HUDEP-2 (cell line): Measurements from ENCODE around the gene ST6GAL1.
"Not testable (repeated sequence)": the region's sequence is repeated elsewhere in the genome, so short reads cannot be mapped to it uniquely, and the experiment has no call there.

Source experiments
- DNase-seq, 76 experiments: peaks; one replicate each; lab custom pipeline; 2025; ENCODE audit not compliant: unreplicated experiment in 76 of 76; lab: John Stamatoyannopoulos, UW

Gene ST6GAL1

DNA sequence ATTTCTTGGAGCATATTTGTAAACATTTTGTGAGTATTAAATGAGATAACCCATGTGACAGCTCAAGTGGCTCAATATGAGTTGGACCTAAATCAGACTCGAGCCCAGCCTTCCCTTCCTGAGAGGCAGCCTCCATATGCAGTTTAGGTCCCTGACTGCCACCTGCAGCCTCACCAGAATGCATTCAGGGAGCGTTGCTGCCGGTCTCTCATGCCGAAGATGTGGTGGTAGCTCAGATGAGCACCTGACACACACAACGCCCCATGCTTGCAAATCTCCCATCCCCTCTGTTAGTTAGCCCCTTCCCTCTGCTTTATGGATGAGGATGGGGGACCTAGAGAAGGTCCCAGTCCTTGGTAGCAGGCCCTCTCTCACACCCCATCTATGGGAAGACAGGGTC lies 9.2 kb downstream of the ST6GAL1 start:
- no peak for DNase-seq

DNA sequence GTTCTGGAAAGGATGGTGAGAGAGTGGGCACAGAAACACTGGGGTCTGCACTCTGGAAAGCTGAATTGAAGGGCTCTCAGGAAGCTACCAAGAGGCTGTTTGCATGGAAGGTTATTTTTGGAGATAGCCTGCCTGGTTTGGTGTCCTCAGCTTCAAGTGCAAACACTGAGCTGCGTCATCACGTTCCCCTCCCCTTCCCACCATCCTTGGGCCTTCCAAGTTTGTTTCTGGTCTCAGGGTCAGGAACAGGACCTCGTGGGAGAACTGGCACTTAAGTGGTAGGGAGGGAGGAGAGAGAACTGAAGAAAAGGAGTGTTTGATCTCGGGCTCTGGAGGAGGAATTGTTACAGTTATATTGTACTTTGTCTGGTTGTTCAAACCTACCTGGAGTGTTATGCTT lies 10.6 kb downstream of the ST6GAL1 start:
- no peak for DNase-seq

DNA sequence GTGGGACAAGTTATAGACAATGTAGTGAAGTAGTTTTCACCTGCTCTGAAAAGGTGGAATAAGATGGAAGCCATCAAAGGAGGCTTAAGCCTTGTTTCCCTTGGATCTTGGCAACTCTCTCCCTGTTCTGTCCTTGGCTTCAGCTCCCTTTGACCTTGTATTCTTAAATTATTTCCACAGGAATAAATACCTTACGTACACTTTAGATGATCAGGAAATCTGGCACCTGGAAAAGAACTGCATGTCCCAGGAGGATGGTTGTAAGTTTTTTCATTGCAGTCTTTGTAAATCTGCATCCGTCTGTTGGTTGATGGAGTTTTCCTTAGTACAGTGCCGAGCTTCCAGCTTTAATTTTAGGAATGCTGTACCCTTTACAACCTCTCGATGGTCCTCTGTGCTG lies 11.8 kb downstream of the ST6GAL1 start:
- no peak for DNase-seq

DNA sequence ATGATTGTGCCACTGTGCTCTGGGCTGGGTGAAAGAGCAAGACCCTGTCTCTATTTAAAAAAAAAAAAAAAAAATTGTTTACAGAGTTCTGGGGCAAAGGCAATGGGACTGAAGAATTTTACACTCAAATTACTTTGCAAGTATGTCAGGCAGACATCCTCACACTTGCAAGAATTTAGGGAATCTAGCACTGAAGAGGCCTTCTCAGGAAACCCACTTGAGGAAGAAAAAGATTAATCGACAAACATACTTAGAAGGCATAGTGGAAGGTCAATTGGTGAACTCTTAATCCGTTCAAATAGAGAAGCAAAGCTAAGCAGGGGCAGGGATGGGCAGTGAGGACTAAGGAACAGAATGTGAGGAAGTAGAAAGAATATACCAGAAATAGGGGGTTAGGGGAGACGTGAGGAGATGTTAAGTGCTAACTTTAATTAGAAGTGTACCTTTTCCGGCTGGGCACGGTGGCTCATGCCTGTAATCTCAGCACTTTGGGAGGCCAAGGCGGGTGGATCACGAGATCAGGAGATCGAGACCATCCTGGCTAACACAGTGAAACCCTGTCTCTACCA lies 15.0 kb downstream of the ST6GAL1 start:
- no peak for DNase-seq

DNA sequence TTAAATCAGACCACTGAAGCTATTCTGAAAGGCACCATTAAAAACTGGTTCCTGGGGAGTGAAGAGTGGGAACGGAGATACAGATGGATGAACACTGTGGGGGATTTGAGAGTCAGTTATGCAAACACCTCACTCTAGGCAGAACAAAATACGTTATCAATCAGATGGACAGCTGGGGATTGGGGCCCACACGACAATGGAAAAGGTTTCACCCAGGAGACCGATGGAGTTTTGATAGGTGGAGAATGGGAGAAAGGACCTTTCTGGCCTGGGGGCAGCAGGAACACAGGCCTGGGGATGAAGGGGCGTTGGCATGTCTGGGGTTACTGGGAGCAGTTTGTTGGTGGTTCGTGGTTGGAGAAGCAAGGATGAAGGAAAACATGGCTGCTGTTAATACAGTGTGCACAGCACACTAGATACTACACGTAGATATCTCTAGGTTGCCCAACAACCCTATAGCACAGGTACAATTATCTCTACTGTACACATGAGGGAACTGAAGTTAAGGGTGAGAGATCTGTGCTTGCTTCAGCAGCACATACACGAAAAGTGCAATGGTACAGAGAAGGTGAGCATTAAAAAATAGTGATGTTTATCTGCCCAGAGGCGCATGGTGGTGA lies 16.5 kb downstream of the ST6GAL1 start:
- DNase-seq: no peak

DNA sequence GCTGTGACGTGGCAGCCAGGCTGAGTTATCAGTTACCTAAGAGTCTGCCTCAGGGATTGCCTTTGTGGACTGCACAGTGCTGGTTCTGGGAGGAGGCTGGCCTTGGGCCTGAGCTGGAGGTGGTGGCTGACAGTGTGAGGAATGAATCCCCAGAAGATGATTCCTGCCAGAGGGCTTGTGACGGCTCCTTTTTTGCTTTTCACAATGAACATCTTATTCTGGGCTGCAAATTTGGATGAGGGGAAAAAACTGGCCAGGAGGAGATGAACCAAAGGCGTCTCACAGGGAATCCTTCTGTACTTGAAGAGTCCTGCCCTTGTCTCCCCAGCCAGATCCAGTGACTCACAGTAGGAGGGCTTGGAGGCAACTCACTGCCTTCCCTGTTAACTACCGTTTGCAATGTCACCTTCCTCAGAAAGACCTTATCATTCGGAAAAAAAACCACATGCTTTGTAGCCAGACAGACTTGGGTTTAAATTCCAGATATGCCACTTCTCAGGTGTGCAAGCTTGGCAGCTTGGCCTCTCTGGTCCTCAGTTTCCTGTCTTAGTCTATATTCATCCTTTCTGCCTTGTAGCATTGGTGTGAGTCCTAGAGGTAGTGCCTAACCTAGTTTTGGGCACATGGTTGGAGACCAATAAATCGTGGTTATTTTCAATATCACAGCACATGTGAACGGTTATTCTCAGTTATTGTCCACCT lies 19.1 kb downstream of the ST6GAL1 start:
- peak in 25 of 76 experiments; percentile 3 to 60 (median 8) for DNase-seq

DNA sequence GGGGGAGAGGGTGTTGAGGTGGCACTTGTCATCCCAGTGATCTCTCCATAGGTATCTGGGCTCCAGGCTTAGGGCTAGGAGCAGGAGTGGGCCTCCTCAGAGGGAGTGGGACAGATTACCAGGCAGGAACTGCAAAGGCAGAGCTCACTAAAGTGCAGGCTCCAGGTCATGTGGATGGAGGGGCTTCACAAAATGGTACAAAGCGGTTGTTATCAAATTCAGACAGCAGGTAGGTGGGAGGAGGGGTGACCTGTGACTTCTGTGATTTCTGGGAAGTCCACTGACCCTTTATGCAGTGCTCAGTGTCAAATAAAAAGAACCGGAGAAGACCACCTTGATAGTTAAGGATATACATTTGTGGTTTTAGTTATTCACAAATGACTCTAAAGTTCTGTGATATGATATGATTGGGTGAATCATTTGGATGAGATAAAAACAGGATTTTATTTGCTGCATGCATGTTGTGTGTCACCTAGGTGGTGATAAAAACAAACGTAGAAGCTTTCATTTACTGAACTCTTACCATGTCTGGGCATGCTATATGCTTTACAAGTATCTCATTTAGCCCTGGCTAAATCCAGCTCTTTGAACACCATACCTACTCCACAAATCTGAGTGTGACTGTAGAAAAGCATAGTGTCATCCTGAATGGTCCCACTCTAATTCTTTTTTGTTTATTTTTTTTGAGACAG lies 20.2 kb downstream of the ST6GAL1 start:
- DNase-seq: no peak

DNA sequence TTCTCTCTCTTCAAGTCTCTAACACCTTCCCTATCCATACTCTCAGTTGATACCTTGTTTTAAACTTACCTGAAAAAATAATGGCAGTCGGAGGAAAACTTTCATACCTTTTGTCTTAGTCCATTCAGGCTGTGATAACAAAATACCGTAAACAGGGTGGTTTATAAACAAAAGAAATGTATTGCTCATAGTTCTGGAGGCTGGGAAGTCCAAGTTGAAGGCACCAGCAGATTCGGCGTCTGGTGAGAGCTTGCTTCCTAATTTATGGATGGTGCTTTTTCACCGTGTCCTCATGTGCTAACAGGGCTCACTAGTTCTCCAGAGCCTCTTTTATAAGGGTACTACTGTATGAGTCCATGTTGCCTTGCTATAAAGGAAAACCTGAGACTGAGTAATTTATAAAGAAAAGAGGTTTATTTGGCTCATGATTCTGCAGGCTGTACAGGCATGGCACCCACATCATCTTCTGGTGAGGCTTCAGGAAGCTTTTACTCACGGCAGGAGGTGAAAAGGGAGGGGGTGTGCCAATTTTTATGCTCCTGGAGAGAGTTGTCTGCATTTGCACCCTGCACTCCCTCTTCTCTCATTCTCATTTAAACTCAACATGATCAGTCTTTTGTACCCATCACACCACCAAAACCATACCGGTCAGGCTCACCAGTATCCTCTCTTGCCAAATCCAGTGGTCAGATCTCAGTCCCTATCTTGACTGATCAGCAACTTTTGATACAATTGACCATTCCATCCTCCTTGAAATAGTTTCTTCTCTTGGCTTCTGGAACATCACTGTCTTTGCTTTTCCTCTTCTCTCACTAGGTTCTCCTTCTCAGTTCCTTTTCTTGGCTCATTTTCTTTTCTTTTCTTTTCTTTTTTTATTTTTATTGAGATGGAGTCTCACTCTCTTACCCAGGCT lies 21.6 kb downstream of the ST6GAL1 start:
- no peak for DNase-seq

DNA sequence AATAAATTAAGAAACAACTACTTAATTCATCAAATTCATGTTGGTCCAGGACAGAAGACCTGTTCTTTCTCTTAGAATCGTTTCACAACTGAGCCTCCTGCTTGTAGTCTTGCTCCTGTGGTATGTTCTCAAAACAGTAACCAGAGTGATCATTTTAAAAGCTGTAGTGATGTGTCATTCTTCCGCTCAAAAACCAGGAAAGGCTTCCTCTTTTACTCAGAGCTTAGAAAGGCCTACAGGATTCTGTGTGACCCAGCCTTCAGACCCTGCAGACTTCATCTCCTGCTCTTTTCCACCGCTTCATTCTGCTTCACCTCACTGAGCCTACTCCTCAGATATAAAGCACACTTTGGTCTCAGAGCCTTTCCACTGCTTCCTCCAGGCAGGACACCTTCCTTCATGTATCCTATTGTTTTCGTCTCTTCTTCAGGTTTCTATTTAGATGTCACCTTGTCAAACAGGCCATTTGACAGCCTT lies 22.7 kb downstream of the ST6GAL1 start:
- DNase-seq: no peak

DNA sequence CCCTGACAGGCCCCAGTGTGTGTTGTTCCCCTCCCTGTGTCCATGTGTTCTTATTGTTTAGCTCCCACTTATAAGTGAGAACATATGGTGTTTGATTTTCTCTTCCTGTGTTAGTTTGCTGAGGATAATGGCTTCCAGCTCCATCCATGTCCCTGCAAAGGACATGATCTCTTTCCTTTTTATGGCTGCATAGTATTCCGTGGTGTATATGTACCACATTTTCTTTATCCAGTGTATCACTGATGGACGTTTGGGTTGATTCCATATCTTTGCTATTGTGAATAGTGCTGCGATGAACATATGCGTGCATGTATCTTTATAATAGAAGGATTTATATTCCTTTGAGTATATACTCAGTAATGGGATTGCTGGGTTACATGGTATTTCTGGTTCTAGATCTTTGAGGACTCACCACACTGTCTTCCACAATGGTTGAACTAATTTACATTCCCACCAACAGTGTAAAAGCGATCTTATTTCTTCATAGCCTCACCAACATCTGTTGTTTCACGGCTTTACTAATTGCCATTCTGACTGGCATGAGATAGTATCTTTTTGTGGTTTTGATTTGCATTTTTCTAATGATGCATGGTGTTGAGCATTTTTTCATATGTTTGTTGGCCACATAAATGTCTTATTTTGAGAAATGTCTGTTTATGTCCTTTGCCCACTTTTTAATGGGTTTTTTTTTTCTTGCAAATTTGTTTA lies 23.8 kb downstream of the ST6GAL1 start:
- not testable (repeated sequence) for DNase-seq

DNA sequence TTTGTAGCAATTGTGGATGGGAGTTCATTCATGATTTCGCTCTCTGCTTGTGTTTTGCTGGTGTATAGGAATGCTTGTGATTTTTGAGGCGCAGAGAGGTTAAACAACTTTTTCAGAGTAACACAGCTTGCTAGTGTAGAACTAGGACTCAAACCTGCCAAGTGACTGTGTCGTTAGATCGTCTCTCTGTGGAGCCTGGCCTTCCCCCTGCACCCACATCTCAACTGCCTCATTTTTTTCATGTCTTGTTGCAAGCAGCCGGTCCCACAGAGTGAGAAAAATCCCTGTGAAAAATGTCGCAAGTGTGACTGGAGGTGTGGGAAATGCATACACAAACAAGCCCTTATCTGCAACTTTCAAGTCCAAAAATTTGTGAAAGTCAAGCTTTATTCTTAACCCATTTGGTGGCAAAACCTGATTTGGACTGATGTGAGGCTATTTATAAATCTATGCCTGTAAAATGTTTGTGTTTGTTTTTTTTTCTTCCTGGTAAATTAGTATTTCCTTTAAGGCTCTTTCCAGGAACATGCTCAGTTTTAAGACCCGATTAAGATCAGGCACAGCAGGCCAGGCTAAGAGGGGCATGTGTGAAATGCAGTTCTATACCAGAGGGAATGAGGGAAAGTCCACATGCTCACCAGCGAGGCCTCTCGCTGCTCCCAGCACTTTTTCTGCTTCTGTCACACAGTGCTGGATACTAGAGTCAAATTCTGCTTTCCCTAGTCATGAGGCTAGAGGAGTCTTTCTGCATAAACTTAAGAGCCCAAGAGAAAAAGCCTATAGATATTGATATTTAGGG lies 25.8 kb downstream of the ST6GAL1 start:
- DNase-seq: no peak

DNA sequence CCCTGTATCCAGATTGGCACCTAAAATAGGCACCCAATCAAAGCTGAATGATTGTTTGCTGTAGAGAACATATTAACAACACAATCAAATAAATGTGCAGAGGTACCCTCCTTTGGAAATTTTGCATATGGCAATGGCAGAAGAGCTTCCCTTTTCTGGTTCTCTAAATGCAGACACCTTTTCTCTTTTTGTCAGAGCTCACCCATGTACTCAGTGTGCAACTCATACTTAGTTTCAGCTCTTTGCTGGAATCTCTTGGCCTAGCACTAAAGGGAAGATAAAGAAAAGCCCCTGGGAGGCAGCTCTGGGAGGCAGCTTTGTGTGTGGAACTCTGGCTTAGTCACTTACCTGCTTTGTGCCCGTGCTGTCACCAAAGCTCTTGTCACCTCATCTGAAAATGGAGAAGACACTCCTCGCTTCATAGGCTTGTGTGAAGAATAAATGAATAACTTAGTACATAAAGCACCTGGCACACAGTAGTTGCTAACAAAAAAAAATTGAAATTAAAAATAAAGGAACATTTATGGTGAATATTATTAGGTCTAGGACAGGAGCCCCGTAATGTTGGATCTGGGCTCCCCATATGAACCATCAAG lies 28.8 kb downstream of the ST6GAL1 start:
- DNase-seq: no peak

DNA sequence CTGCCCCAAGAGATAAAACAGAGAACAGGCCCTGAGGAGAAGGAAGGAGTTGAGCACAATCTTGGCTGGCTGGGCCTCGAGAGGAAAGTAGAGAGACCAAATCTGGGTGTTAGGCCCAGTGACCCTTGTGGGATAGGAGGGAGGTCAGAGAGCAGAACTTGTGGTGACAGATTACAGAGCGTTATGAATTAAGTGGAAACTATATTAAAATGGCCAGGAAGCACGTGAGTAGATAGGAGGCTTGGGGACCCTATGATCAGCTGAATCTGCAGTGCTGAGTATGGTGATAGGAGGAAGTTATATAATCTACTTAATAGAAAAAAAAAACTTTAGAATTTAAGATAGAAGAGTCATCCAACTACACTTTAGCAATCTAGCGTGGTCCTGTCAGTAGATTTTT lies 30.0 kb downstream of the ST6GAL1 start:
- no peak for DNase-seq

DNA sequence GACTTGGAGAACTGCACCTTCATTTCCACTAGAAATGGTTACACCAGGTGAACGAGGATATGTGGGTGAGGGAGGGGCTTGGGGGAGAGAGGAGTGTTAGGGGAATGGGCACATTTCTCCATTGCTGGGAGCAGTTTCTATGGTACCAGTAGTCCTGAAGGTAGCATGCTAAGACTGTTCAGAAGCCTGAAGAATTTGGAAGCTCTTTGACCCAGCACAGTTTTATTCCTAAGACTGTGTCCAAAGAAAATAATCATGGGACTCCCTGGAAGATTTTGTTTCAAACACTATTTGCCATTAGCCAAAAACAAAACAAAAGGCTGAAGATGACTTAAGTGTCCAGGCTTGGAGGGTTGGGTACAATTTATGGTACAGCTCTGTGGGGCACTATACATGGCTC lies 32.1 kb downstream of the ST6GAL1 start:
- DNase-seq: no peak

DNA sequence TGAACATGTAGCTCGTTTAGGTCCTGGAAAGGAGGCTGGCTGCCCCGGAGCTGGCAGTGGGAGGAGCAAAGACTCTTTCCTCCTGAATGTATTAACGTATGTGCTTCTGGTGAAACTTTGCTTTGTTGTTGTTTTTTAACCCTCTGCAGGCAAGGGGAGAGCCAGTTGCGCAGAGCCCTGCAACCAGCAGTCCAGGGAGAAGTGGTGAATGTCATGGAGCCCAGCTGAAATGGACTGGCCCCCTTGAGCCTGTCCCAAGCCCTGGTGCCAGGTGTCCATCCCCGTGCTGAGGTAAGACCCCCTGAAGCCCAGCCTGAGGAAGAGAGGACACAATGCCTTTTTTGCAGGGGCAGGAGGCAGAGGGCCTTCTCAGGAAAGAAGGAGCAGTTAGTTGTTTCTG lies 33.3 kb downstream of the ST6GAL1 start:
- DNase-seq: no peak

DNA sequence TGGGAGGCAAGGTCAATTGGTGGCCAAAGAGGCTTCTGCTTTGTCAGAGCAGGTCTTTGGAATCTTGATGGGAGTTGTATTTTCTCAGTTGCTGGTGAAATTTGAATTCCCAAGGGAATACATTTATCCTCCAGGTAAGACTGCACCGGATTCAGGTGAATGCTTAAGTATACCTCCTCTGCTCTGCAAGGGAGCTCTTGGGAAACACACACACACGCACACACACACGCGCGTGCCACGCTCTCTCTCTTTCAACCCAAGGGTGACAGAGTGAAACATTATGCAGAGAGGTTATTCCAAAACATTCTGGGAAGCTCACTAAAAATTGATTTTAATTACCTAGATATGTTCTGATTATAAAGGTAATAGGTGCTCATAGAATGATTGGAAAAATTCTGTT lies 33.7 kb downstream of the ST6GAL1 start:
- DNase-seq: no peak

DNA sequence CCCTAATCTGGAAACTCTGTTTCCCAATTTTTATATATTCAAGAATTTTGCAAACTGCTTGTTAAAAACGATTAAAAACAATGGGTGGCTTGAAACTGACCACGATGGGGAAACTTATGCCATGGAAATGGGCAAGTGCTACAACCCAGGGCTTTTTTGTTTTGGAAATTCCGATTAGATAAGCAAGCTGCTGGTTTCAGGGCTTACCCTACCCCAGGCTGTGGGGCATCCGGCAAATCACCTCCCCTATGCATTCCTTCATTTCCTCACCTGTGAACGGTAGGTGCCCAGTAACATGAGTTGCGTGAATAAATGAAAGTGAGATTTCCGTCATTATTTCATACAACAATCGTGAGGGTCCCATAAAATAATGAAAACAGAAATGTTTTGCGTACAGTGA lies 34.3 kb downstream of the ST6GAL1 start:
- no peak for DNase-seq

DNA sequence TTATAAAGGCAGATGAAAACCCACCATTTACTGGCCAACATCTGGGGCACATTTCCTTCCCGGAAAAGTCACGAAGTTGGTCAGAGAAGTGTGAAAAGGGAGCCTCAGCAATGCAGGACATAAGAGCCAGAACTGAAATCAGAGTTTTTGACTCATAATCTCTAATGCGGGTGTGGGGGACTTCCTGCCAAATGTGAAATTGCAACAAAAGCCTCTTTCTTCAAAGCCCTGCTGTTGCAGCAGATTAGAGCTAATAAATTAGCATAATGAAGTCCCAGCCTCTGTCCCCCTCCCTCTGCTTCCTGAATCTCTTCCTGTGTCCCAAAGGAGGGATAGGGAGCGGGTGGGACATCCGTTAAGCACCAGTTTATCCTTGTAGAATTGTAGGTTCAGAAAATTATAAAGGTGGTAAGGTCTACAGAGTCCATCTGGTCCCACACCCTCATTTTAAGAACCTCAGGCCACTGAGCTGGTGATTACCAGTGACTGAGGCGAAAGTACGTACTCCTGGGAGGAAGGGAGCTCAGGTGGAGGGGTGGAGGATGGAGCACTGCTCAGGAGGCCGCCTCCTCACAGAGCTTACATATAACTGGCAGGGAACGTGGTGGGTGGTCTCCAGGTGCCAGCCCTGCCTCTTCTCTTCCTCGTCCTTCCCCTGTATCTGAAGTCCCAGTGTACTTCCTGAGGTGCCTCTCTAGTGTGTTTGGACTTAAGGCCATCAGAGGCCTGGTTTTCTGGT lies 35.0 kb downstream of the ST6GAL1 start:
- no peak for DNase-seq
